HK-2 (cell line): ENCODE measurements around the gene ACCS.

Experiments used
- DNase-seq: peaks from one replicate; pipeline ENCODE4 v3.0.0-alpha.2; 2018; ENCODE audit not compliant: unreplicated experiment

The ACCS gene

DNA sequence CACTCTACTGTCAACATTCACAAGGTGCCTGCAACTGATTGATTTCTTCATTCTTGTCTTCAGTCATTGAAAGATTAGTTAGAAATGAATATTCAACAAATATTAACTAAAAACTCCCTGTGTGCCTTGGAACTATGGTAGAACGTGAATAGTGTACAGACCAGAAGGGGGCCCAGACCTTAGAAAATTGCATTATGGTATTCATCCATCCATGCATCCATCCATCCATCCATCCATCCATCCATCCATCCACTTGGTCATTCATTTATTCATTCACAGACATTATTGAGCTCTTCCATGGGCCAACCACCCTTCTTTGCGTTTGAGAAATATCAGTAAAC, 28.4 kb upstream of the ACCS start:
- no peak for DNase-seq

DNA sequence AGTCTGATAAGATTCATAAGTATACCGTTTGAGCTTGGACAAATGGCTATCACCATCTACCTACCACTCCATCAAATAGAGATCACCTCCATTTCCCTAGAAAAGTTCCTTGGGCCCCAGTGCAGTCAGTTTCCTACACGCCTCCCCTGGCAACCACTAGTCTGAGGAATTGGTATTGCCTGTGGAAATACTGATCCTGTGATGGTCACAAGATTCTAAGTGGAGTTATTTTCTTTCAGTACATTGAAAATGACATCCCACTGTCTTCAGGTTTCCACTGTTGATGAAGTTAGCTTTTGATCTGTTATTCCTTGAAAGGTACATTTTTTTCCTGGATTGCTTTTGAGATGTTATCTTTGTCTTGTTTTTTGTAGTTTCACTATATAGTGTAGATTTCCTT, 22.9 kb upstream of the ACCS start:
- DNase-seq = no peak

DNA sequence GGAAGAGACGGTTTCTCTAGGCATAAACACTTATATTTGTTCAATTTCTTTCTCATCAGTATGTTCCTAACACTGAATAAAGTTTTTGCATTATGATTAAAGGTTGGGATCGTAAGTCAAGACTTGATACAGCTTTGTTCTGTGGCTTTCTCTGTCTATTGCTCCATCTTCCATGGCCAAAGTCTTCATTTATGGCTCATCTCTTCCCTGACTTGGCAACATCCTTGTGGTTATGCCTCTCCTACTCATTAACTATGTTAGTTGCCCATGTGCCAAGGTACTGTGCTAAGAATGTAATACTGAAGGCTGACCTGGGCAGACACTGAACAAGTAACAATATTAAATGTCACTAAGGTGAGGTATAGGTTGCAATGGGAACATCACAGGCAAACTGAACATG, 19.9 kb upstream of the ACCS start:
- DNase-seq = no peak

DNA sequence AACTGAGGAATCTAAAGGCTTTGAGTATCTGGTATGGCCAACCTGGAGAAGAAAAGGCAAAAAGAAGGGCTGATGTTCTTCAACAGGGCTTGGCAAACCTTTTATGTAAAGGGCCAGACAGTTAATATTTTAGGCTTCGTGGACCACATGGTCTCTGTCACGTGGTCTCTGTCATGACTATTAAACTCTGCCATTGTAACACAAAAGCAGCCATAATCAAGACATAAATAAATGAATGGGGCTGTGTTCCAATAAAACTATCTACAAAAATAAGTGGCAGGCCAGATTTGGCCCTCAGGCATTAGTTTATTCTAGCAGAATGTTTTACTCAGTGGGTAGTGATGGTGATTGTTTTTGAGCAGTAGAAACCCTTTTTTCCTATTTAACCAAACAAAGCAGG, 18.8 kb upstream of the ACCS start:
- no peak for DNase-seq

DNA sequence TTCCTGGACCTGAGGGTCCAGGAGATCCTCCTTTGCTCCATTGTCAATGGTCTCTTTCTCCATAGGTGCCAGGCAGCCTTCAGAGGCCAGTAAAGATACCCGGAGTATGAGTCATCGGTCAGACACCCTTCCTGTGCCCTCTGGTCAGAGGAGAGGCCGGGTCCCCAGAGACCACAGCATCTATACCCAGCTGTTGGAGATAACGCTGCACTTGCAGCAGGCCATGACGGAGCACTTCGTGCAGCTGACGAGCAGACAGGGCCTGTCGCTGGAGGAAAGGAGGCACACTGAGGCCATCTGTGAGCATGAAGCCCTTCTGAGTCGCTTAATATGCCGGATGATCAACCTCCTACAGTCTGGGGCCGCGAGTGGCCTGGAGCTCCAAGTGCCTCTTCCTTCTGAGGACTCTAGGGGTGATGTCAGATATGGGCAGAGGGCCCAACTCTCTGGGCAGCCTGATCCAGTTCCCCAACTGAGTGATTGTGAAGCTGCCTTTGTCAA, 18.1 kb upstream of the ACCS start, which contains the start of gene ACCSL:
Gene ACCSL, plus strand, starts transcription at position 51 of the 501 bp plus-strand sequence. Its CDS starts 56 bp downstream, at position 107.
- no peak for DNase-seq

DNA sequence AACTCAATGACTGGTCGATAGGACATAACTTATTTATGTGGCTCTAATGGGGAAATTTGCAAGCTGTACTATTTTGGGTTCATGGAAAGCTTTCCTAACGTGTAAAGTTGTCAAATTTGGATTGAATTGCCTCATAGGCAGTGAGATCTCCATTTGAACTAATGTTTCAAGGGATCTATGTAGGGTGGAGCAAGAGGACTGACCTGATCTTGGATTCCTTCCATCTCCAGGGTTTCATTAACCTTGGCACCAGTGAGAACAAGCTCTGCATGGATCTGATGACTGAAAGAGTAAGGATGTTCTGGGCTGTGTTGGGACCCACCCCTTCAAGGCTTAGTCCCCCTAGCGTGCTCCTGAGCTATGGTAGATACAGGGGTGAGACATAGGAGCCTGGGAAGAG, 16.2 kb upstream of the ACCS start:
- no peak for DNase-seq

DNA sequence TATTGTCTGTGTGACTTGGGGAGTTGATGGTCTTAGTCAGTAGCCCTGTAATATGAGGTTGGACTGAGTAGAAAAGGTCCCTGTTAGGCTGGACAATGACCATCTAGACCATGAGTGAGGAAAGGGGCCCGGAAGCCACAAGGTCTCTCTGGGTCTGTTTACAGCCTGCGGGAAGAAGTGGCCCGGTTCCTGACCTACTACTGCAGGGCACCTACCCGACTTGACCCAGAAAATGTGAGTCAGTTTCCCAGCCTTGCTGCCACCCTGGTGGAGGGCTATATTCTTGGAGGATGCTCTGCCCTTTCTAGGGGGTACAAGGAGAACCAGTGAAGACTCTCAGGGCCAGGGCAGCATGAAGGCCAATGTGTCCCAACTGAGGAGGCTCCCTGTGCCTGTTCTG, 14.9 kb upstream of the ACCS start:
- DNase-seq = no peak

DNA sequence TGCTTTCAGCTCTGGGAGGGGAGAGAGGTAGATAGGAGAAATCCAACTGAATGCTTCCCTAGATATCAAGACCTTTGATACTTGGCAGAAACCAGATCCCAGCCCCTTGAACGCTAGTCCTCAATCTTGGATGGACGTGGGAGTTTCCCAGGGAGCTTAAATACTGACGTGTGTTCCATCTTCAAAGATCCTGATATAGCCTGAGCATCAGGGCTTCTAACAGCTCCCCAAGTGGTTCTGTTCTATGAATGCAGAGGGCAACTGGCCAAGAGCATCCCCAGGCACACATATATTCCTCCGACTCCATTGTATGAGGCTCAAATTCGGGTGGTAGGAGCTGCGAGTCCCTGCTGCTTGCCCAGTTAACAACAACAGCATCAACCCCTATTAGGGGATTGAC, 8.7 kb upstream of the ACCS start:
- no peak for DNase-seq

DNA sequence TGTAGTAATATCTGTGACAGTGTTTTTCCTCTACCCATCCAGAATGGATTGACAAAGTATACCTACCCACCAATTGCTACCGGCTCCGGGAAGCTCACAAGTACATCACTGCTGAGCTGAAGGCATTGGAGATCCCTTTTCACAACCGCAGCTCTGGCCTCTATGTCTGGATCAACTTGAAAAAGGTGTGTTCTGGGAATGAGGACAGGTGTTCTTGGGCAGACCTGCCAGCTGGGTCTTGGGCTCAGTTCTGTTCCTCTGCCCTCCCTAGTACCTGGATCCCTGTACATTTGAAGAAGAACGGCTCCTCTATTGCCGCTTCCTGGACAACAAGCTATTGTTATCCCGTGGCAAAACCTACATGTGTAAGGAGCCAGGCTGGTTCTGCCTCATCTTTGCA, 7.8 kb upstream of the ACCS start:
- DNase-seq = no peak

DNA sequence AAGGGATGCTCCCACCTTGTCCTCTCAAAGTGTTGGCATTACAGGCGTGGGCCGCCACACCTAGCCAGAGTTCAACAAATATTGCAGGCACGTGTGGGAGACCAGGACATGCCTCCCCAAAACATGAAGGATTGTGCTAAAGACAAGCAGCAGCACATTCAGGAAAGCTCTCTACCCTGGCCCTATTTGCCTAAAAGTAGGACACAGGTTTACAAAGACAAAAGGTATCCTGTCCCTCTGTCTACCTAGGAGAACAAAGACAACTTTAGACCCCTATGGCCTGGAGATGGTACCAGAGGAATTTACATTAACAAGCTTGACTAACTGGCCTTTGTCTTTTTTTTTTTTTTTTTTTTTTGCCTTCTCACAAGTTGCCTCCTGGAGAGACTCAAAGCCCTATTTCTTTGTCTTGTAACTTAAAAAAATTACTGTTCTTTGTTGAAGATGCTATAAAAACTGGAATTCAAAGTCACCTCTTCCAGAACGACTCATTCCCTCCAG, 859 bp upstream of the ACCS start:
- no peak for DNase-seq

DNA sequence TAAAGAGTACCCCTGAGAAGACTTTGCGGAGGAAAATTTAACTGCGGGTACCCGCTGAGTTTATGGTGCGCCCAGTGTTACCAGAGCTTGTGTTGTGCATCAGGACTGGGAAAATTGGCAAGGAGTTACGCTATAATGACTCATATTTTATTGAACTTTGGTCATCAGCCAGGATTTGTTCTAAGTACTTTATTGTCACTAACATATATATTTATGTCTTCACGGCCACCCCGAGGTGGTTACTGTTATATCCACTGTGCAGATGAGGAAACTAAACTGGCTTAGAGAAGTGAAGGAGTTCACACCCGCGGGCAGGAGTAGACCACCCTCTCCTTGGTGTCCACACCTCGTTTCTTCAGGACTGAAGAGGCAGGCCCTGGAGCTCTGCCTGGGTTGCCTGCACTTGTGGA, 667 bp downstream of the ACCS start:
- DNase-seq = no peak

DNA sequence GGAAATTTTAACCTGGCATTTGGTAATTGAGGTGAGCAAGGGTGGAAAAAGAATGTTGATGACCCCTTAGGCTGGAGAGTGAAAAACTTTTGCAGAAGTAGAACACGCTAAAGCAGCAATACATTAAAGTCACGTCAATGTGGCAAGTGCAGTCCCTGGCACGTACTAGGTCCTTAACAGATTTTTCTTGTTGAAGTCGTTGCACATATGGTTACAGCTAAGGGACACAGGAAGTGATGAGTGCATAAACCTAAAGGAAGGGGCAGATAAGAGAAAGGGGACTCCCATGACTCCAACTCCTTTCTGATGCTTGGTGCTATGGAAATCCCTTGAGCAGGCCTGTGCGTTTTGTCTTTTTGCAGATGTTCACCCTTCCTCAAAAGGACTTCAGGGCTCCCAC, 1.2 kb downstream of the ACCS start:
- no peak for DNase-seq

DNA sequence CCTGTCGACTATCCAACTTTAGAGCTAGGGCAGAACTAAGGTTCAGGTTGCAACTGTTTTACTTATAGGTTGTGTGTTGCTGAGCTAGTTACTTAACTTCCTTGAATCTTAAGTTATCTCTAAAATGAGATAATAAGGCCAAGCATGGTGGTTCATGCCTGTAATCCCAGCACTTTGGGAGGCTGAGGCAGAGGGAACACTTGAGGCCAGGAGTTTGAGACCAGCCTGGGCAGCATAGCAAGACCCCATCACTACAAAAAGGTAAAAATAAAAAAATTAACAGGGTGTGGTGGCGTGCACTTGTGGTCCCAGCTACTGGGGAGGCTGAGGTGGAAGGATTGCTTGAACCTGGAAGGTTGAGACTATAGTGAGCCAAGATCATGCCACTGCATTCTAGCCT, 2.1 kb downstream of the ACCS start:
- DNase-seq = no peak

DNA sequence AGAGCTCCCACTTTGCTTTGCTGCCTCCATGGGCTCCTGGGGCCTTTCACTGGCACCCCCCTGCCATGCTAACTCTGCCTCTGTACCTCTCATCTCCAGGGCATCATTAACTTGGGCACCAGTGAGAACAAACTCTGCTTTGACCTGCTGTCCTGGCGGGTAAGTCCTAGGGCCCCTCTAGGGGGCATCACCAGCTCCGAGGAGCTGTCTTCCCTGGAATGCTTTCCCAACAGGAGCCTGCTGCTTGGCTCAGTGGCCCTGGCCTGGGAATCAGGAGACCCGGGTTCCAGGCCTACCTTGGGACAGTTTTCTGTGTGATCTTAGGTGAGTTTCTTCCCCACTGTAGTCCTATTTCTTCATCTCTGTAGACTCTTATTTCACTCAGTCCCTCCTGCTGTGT, 5.1 kb downstream of the ACCS start:
- no peak for DNase-seq

DNA sequence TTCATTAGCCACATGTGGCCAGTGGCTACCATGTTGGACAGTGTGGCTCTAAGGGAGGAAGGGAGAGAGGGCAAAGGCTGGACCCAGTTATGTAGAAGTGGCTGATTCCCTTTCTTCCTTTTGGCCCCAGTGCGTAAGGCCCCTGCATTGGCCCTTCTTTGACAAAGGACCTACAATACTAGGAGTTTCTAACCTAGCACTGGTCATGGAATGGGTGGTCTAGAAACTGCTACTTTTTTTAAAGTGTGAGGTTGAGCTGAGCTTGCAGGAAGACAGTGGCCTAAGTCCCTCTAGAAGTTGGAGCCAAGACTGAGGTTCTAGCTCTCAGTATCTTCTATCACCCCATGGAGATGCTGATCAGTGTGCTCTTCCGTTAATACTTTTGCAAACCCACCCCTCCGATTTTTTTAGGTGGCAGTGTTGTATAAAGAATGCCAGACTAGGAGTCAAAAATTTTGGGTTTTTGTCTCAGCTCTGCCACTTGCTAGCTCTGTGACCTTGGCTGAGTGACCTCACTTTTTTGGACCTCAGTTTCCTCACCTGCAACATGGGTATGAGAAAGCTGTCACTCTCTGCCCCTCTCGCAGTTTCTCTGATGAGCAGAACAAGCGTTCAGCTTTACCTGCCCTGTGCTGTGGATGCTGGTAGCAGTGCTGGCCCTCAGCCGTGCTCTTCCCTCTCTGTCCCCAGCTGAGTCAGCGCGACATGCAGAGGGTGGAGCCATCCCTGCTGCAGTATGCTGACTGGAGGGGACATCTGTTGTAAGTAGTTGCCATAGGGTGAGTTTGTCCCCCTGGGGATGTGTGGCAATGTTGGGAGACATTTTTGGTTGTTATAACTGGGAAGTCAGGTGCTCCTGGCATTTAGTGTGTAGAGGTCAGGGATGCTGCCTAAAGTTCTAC, 6.9 kb downstream of the ACCS start:
- no peak for DNase-seq

DNA sequence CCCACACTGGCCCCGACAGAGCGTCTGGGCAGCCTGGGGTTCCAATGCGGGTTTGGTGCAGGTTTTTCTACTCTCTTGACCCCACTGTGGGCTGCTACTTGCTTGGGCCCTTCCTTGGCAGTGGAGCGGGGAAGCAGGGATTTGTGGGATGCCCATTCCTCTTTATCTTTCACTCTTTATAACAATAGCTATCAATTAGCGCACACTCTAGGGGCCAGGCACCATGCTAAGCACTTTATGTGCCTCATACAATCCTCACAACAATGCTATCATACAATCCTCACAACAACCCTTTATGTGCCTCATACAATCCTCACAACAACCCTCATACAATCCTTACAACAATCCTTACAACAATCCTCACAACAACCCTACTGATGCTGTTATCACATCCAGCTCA, 12.7 kb downstream of the ACCS start:
- DNase-seq = no peak

DNA sequence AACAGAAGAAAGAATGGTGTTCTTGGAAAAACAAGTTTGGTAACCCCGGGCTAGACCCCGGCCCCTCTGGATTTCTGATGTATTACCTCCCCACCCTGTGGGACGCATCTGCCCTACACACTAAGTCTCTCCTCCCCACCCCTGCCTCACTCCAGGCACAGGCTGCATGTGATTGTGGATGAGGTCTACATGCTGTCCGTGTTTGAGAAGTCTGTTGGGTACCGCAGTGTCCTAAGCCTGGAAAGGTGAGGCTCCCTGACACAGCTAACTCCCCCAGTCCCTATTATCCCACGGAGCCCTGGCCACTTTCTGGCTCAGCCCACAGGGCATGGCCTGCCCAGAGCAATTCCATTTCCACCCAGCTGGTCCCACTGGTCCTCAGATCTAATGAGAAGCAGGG, 13.3 kb downstream of the ACCS start:
- DNase-seq = no peak

DNA sequence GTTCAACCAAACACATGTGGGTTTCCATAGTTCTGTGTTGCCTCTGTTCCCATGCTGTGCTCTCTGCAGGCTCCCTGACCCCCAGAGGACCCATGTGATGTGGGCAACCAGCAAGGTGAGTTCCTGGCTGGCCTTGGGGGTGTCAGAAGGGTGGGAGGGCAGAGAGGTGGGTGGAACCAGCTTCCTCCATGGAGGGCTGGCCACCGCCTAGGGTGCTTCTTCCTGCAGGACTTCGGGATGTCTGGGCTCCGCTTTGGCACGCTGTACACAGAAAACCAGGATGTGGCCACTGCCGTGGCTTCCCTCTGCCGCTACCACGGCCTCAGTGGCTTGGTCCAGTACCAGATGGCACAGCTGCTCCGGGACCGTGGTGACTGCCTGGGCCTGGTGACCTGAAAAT, 14.9 kb downstream of the ACCS start:
- DNase-seq = no peak

DNA sequence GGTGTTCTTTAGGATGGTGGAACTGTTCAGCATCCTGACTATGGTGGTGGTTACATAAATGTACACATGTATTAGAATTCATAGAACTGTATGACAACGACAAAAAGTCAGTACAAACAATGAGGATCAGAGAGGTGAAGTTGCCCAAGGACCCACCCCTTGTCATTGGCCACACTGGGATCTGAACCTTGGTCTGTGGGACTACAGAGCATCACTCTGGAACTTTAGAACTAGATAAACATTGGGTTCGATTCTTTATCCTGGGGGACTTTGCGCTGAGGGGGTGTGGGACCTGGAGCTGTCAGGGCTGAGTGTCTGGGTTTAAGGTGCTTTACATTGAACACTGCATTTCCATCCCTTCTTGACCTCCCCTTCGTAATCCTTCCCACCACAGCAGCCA, 16.6 kb downstream of the ACCS start:
- DNase-seq = no peak

DNA sequence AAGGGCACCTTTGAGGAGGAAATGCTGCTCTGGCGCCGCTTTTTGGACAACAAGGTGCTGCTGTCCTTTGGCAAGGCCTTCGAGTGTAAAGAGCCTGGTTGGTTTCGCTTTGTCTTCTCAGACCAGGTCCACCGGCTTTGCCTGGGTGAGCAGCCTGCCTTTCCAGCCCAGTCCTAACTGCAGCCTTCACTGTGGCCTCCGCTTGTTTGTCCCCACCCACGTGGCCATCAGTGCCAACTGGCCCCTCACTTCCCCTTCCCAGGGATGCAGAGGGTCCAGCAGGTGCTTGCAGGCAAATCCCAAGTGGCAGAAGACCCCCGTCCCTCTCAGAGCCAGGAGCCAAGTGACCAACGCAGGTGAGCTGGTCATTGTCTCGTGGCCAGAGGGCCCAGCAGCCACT, 17.4 kb downstream of the ACCS start:
- DNase-seq = no peak

DNA sequence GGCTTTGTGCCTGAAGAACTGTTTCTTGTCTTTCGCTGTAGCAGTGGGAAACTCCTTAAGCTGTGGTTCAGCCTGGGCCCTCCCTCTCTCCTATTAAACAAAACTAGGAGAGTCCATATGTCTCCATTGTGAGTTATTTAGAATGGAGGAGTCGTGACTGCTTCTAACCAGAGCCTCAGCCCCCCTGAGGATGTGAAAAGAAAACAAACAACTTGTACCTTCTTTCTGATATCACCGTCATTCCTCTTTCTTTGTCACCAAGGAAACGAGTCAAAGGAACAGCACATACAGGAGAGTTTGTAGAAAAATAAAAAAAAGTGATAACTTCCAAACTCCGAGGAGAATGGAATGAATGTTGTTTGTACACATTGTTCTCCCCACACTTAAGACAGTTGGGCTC, 17.8 kb downstream of the ACCS start:
- no peak for DNase-seq

DNA sequence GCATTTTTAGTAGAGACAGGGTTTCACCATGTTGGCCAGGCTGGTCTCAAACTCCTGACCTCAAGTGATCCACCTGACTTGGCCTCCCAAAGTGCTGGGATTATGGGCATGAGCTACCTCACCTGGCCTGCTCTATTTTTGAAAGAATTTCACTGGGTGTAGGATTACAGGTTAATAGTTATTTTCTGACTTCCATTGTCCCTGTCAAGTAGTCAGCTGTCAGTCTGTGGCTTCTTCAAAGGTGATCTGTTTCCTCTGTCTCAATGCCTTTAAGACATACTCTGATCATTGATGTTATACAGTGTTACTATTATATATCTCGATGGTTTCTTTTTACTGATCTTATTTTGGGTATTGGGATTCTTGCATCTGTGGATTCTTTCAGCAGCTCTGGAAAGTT, 19.3 kb downstream of the ACCS start:
- no peak for DNase-seq

DNA sequence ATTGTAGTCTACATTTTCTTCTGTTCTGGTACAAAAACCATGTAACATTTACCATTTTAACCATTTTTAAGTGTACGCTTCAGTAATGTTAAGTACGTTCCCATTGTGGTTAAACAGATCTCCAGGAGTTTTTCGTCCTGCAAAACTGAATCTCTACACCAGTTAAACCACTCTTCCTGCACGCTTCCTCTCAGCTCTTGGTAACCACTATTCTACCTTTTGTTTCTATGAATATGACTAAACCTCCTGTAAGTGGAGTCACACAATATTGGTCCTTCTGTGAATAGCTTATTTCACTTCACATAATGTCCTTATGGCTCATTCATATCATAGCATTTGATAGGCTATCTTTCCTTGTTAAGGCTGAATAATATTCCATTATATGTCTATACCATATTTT, 22.3 kb downstream of the ACCS start:
- DNase-seq = no peak

DNA sequence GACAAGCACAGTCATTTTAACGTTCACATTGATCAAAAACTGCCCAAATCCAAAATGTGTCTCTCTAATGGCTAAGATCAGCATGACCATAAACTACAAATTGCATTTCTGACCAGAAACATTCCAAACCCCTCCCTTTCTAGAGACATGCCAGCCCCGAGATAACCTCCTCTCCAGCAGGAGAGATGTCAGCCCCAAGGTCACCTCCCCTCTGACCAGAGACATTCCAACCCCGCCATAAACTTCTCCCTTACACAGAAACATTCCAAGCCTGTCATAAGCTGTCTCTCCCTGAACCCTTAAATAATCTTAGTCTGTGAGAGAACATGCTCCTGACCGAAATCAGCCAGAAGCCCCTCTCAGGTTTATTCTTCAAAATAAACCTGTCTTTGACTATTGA, 22.8 kb downstream of the ACCS start:
- no peak for DNase-seq
